Embryonic facial prominence (tissue), 1 donor: Measurements from ENCODE around the gene LGALS12.
"Not testable (repeated sequence)": the region's sequence is repeated elsewhere in the genome, so short reads cannot be mapped to it uniquely, and the experiment has no call there.

Experiments used
- DNase-seq: peaks from one replicate; pipeline ENCODE4 v3.0.0-alpha.2; 2016; ENCODE audit errors: extremely low spot score

LGALS12 gene

GRCh38 chr11:63504933-63505586 is 824 bp upstream of the LGALS12 start:
- no peak for DNase-seq

GRCh38 chr11:63506876-63507275 is 992 bp downstream of the LGALS12 start:
- no peak for DNase-seq

GRCh38 chr11:63507511-63507910 is 1.6 kb downstream of the LGALS12 start:
- no peak for DNase-seq

- DNase-seq, result no peak
Measured at GRCh38 chr11:63508009-63508408, 2.1 kb downstream of the LGALS12 start.

GRCh38 chr11:63508745-63509144 is 2.9 kb downstream of the LGALS12 start:
- DNase-seq, result no peak

GRCh38 chr11:63510360-63511047 is 4.6 kb downstream of the LGALS12 start:
- no peak for DNase-seq

GRCh38 chr11:63511048-63511748 is 5.3 kb downstream of the LGALS12 start:
- no peak for DNase-seq

- no peak for DNase-seq
Measured at GRCh38 chr11:63512816-63513215, 6.9 kb downstream of the LGALS12 start.

- no peak for DNase-seq
Measured at GRCh38 chr11:63516109-63516508, 10.2 kb downstream of the LGALS12 start.

GRCh38 chr11:63517156-63517555 is 11.3 kb downstream of the LGALS12 start:
- DNase-seq, result no peak

GRCh38 chr11:63518548-63518947 is 12.7 kb downstream of the LGALS12 start:
- no peak for DNase-seq

GRCh38 chr11:63520606-63521170 is 14.8 kb downstream of the LGALS12 start:
- no peak for DNase-seq

- no peak for DNase-seq
Measured at GRCh38 chr11:63521896-63522295, 16.0 kb downstream of the LGALS12 start.

- no peak for DNase-seq
Measured at GRCh38 chr11:63523151-63523550, 17.3 kb downstream of the LGALS12 start.

- no peak for DNase-seq
Measured at GRCh38 chr11:63527667-63528066, 21.8 kb downstream of the LGALS12 start.

GRCh38 chr11:63528156-63528555 is 22.3 kb downstream of the LGALS12 start:
- not testable (repeated sequence) for DNase-seq

- not testable (repeated sequence) for DNase-seq
Measured at GRCh38 chr11:63528729-63529278, 22.9 kb downstream of the LGALS12 start.

GRCh38 chr11:63529373-63529772 is 23.5 kb downstream of the LGALS12 start:
- not testable (repeated sequence) for DNase-seq

GRCh38 chr11:63530021-63530420 is 24.1 kb downstream of the LGALS12 start:
- no peak for DNase-seq

- DNase-seq, result not testable (repeated sequence)
Measured at GRCh38 chr11:63531074-63531792, 25.3 kb downstream of the LGALS12 start.

GRCh38 chr11:63532117-63532516 is 26.2 kb downstream of the LGALS12 start:
- no peak for DNase-seq
